Adrenal gland (tissue), 5 donors: ENCODE data around the gene IGF2BP2.

Source experiments
- CTCF ChIP-seq, 6 experiments: fragments of 450-650 bp in 4 of 6; fragments of 200-600 bp in 2 of 6; sonication (generic) in 1 of 6; IDR thresholded peaks; 1 replicate in 5 of 6; 2 replicates in 1 of 6; pipeline versions ENCODE4 v1.5.1 to v1.8.0; 2016 to 2021; ENCODE audit warnings: antibody characterized with exemption in 6 of 6, mild to moderate bottlenecking in 2 of 6, moderate library complexity in 1 of 6
- POLR2A ChIP-seq, 2 donors: fragments of 450-650 bp; IDR thresholded peaks; one replicate each; pipeline ENCODE4 v1.6.1; 2017; ENCODE audit warnings: antibody characterized with exemption in 2 of 2, mild to moderate bottlenecking in 2 of 2, moderate library complexity in 1 of 2
- donor health status: DM: no; HTN: no; CAD: no.

GRCh38 chr3:185696039-185696438 lies 128.8 kb downstream of the IGF2BP2 start:
- no peak for TF ChIP-seq CTCF (IDR thresholded peaks at IDR 0.05)
- no peak for TF ChIP-seq POLR2A (IDR thresholded peaks at IDR 0.05)
